Astrocyte of the cerebellum (primary cell): ENCODE results near the gene PRKAG3.

Experiments used
- DNase-seq: peaks from one replicate; pipeline ENCODE4 v3.0.0-alpha.2; 2011; ENCODE audit warnings: low read depth
- H3K4me3 ChIP-seq: 2 replicates; pipeline ENCODE4 v1.5.1; 2011; ENCODE audit warnings: mild to moderate bottlenecking, low read depth, low read length, moderate library complexity
- CTCF ChIP-seq: IDR thresholded peaks from 2 replicates; pipeline ENCODE4 v1.5.1; 2012; ENCODE audit warnings: low read length, low read depth, moderate library complexity, mild to moderate bottlenecking; ENCODE audit errors: missing control alignments
- in situ Hi-C: cut with HindIII; loops from 2 replicates; pipeline ENCODE4 v1.10.0; 2017; ENCODE audit warnings: low sequenced_read_pairs

Gene PRKAG3

GRCh38 chr2:218788529-218789255, 42.9 kb downstream of the PRKAG3 start:
- no peak for DNase-seq
- TF ChIP-seq CTCF, result no peak
- H3K4me3 ChIP-seq, result no peak overlapping the region
- in situ Hi-C loops, result no loop called here

GRCh38 chr2:218786133-218786532, 45.5 kb downstream of the PRKAG3 start:
- in situ Hi-C loops, result no loop called here
- DNase-seq, result no peak
- no peak for TF ChIP-seq CTCF
- no peak overlapping the region for H3K4me3 ChIP-seq

- in situ Hi-C loops, result no loop called here
These were observed 46.5 kb downstream of the PRKAG3 start for GRCh38 chr2:218785103-218785502.

GRCh38 chr2:218783688-218784087, 47.9 kb downstream of the PRKAG3 start:
- in situ Hi-C loops, result no loop called here

More at GRCh38 chr2:218785103-218785502, 46.5 kb downstream of the PRKAG3 start:
- no peak for DNase-seq
- H3K4me3 ChIP-seq, result no peak overlapping the region
- no peak for TF ChIP-seq CTCF

GRCh38 chr2:218782528-218782844, 49.1 kb downstream of the PRKAG3 start:
- H3K4me3 ChIP-seq, result peak overlapping the region; percentile 45
- in situ Hi-C loops, result no loop called here
- DNase-seq, result no peak
- no peak for TF ChIP-seq CTCF

More at GRCh38 chr2:218783688-218784087, 47.9 kb downstream of the PRKAG3 start:
- DNase-seq, result no peak
- no peak for TF ChIP-seq CTCF
- H3K4me3 ChIP-seq, result no peak overlapping the region

- in situ Hi-C loops, result no loop called here
- TF ChIP-seq CTCF, result no peak
- DNase-seq, result no peak
- H3K4me3 ChIP-seq, result peak within 1 kb of the TSS; percentile 45
These were observed 49.7 kb downstream of the PRKAG3 start, which contains the start of gene CYP27A1 for GRCh38 chr2:218781691-218782527. Gene CYP27A1 (plus strand): TSS chr2:218782147. CDS start chr2:218782183, 36 bp downstream.
